A549 (cell line): ENCODE data around the gene SF1. TPM values are rescaled to one million over a fixed set of nuclear protein-coding genes. Genes with fewer than 3 reads are reported as not detected.

ENCODE experiments used
- ATAC-seq, 2 experiments: fragments of 200-7000 bp in 1 of 2; fragments of >200 bp in 1 of 2; cut with Nextera tagmentation in 1 of 2; cut with Tn5 transposase in 1 of 2; 3 replicates each; pipeline versions ENCODE4 v1.8.0 to v1.9.1; 2018 to 2020; ENCODE audit warnings: mild to moderate bottlenecking in 1 of 2, moderate library complexity in 1 of 2
- CTCF ChIA-PET: fragments of 300-600 bp; sonication (Branson Sonifier 250); formaldehyde crosslinking; extraction: SDS; loops from one replicate; lab custom pipeline; 2021; ENCODE audit warnings: antibody characterized with exemption, inconsistent platforms; lab: Yijun Ruan, JAX
- POLR2A ChIA-PET: fragments of 350-600 bp; formaldehyde crosslinking; extraction: SDS; loops from one replicate; lab custom pipeline; 2021; ENCODE audit warnings: antibody characterized with exemption, inconsistent platforms; lab: Yijun Ruan, JAX
- DNase-seq, 2 experiments: peaks; one replicate each; pipeline versions ENCODE4 v3.0.0 to v3.0.0-alpha.2; 2011 to 2016; ENCODE audit warnings: low read depth in 1 of 2, low spot score in 1 of 2
- FAIRE-seq: peaks from 2 replicates; lab custom pipeline; 2011; peaks lifted over from hg19 to GRCh38; lab: Jason Lieb, UNC
- H3K27ac ChIP-seq, 2 experiments: fragments of >200 bp; sonication (Bioruptor Twin); formaldehyde crosslinking; 3 replicates each; pipeline ENCODE4 v1.5.1; 2016 to 2017
- H3K4me1 ChIP-seq: fragments of >200 bp; sonication (Bioruptor Twin); formaldehyde crosslinking; 3 replicates; pipeline ENCODE4 v1.6.1; 2016
- H3K4me2 ChIP-seq: fragments of >200 bp; sonication (Bioruptor Twin); formaldehyde crosslinking; 3 replicates; pipeline ENCODE4 v1.6.1; 2016
- H3K4me3 ChIP-seq: fragments of >200 bp; sonication (Bioruptor Twin); formaldehyde crosslinking; 3 replicates; pipeline ENCODE4 v1.5.1; 2016
- H3K9me3 ChIP-seq: fragments of >200 bp; sonication (Bioruptor Twin); formaldehyde crosslinking; 3 replicates; pipeline ENCODE4 v1.6.1; 2016
- CBX2 ChIP-seq: fragments of 200-600 bp; sonication (generic); IDR thresholded peaks from 2 replicates; pipeline ENCODE4 v1.6.1; 2016; ENCODE audit warnings: low read depth, mild to moderate bottlenecking, borderline replicate concordance
- CBX8 ChIP-seq: fragments of 200-600 bp; sonication (generic); IDR thresholded peaks from 2 replicates; pipeline ENCODE4 v1.6.1; 2016
- CEBPB ChIP-seq, 2 experiments: fragments of >200 bp in 1 of 2; sonication (Bioruptor Twin) in 1 of 2; formaldehyde crosslinking in 1 of 2; IDR thresholded peaks; 2 replicates each; pipeline ENCODE4 v1.6.1; 2012 to 2016
- CHD2 ChIP-seq: fragments of 150-350 bp; IDR thresholded peaks from 2 replicates; pipeline ENCODE4 v1.6.1; 2014; ENCODE audit warnings: low read length; ENCODE audit not compliant: partially characterized antibody
- EP300 ChIP-seq, 2 experiments: fragments of >200 bp; sonication (Bioruptor Twin); formaldehyde crosslinking; IDR thresholded peaks; 2 replicates in 1 of 2; 3 replicates in 1 of 2; pipeline ENCODE4 v1.6.1; 2016 to 2017
- FOSL2 ChIP-seq, 2 experiments: fragments of 450-650 bp in 1 of 2; fragments of >200 bp in 1 of 2; sonication (Bioruptor Twin) in 1 of 2; formaldehyde crosslinking; IDR thresholded peaks; 2 replicates each; pipeline versions ENCODE4 v1.5.0 to v1.6.1; 2016 to 2020; ENCODE audit warnings: mild to moderate bottlenecking in 1 of 2, moderate library complexity in 1 of 2
- HDAC2 ChIP-seq: fragments of 200-600 bp; sonication (generic); IDR thresholded peaks from 2 replicates; pipeline ENCODE4 v1.6.1; 2016
- HEYL ChIP-seq: fragments of 250-450 bp; sonication (Bioruptor Pico); IDR thresholded peaks from 2 replicates; pipeline ENCODE4 v1.8.0; 2021; ENCODE audit warnings: mild to moderate bottlenecking, moderate library complexity
- NFE2L2 ChIP-seq: fragments of 150-350 bp; conservative IDR thresholded peaks from 2 replicates; pipeline ENCODE4 v1.6.1; 2014; ENCODE audit warnings: low read length
- NR3C1 ChIP-seq: fragments of >200 bp; sonication (Bioruptor Twin); formaldehyde crosslinking; IDR thresholded peaks from 3 replicates; pipeline ENCODE4 v1.6.1; 2017
- PHF8 ChIP-seq: fragments of 200-600 bp; sonication (generic); IDR thresholded peaks from 2 replicates; pipeline ENCODE4 v1.6.1; 2016; ENCODE audit warnings: low read depth, mild to moderate bottlenecking, antibody characterized with exemption, moderate library complexity, borderline replicate concordance
- RARB ChIP-seq: fragments of 250-450 bp; sonication (Bioruptor Pico); IDR thresholded peaks from 2 replicates; pipeline ENCODE4 v1.8.0; 2021; ENCODE audit warnings: mild to moderate bottlenecking, moderate library complexity
- RCOR1 ChIP-seq: fragments of 150-350 bp; IDR thresholded peaks from 2 replicates; pipeline ENCODE4 v1.6.1; 2014; ENCODE audit warnings: antibody characterized with exemption, low read length, low read depth
- TFCP2L1 ChIP-seq: fragments of 250-450 bp; sonication (Bioruptor Pico); IDR thresholded peaks from 2 replicates; pipeline ENCODE4 v1.5.0; 2021; ENCODE audit warnings: mild to moderate bottlenecking
- ZFP36 ChIP-seq: fragments of 450-650 bp; IDR thresholded peaks from 2 replicates; pipeline ENCODE4 v1.6.1; 2014; ENCODE audit warnings: borderline replicate concordance; ENCODE audit not compliant: partially characterized antibody
- WGBS: methylation state at CpG from one replicate; pipeline ENCODE4 v1.1.6; 2017; ENCODE audit errors: missing lambda C conversion rate; 5-methylcytosine and 5-hydroxymethylcytosine counted together
- polyA plus RNA-seq, 4 experiments: library from polyadenylated mRNA; depleted of rRNA in 3 of 4; stranded (reverse); fragments of >200 nt; fragmentation: RNase III in 1 of 4; extraction: RNeasy Plus Mini Kit Qiagen cat#74134 plus additional on column Dnase treatment in 1 of 4; gene quantifications; 2 replicates in 3 of 4; 3 replicates in 1 of 4; pipeline ENCODE4 v1.2.3, GENCODE V29; 2011 to 2017
- TF ChIP-seq, protein P1 (sequence below): fragments of 200-600 bp; sonication (generic); IDR thresholded peaks from 2 replicates; pipeline ENCODE4 v1.6.1; 2016; ENCODE audit warnings: antibody characterized with exemption, mild to moderate bottlenecking, moderate library complexity
- TF ChIP-seq, protein P2 (sequence below): fragments of 150-350 bp; IDR thresholded peaks from 2 replicates; pipeline ENCODE4 v1.6.1; 2014; ENCODE audit warnings: low read depth, mild to moderate bottlenecking, low read length
- TF ChIP-seq, protein P3 (sequence below): IDR thresholded peaks from 2 replicates; pipeline ENCODE4 v1.6.1; 2012
- TF ChIP-seq, protein P4 (sequence below): fragments of 250-450 bp; sonication (Bioruptor Pico); IDR thresholded peaks from 2 replicates; pipeline ENCODE4 v1.5.0; 2020; ENCODE audit warnings: low read depth, mild to moderate bottlenecking, moderate library complexity

The SF1 gene
- polyA plus RNA-seq, 2 of the 4 experiments (the other 2 are of a cell fraction) = 104 to 310 TPM

DNA sequence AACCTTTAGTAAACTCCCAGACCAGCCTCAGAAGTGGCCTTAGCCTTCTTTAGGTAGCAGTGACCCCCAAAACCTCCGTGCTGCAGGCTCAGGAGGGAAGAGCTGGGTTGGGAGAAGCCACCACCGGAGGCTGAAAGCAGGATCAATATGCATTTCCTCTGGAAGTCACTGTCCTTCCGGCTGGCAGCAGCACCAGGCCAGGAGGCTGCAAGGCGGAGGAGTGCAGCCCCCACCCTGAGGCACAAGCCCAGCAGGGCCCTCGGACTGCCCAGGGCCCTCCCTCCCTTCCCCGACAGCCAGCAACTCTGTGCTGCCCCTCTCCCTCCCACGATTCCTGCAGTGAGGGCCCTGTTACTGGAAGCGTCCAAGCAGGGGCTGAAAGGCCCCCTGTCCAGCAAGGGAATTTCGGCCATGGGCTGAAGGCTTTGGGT lies 52.1 kb downstream of the SF1 start:
- POLR2A ChIA-PET = no interaction called here
- Histone ChIP-seq H3K4me2 (no peak overlapping the region), H3K27ac (no peak overlapping the region), H3K4me3 (no peak overlapping the region), H3K9me3 (no peaks in the 10 kb centered on the region), H3K4me1 (peaks cover 18% of the 10 kb centered on the region; the same call in 2 of the 3 replicates)
- DNase-seq = no peak
- 29% methylated on average over 4 of the region's 9 CpGs for WGBS
- no peak for FAIRE-seq
- TF ChIP-seq, protein P1, sequence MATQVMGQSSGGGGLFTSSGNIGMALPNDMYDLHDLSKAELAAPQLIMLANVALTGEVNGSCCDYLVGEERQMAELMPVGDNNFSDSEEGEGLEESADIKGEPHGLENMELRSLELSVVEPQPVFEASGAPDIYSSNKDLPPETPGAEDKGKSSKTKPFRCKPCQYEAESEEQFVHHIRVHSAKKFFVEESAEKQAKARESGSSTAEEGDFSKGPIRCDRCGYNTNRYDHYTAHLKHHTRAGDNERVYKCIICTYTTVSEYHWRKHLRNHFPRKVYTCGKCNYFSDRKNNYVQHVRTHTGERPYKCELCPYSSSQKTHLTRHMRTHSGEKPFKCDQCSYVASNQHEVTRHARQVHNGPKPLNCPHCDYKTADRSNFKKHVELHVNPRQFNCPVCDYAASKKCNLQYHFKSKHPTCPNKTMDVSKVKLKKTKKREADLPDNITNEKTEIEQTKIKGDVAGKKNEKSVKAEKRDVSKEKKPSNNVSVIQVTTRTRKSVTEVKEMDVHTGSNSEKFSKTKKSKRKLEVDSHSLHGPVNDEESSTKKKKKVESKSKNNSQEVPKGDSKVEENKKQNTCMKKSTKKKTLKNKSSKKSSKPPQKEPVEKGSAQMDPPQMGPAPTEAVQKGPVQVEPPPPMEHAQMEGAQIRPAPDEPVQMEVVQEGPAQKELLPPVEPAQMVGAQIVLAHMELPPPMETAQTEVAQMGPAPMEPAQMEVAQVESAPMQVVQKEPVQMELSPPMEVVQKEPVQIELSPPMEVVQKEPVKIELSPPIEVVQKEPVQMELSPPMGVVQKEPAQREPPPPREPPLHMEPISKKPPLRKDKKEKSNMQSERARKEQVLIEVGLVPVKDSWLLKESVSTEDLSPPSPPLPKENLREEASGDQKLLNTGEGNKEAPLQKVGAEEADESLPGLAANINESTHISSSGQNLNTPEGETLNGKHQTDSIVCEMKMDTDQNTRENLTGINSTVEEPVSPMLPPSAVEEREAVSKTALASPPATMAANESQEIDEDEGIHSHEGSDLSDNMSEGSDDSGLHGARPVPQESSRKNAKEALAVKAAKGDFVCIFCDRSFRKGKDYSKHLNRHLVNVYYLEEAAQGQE = no peak
- TF ChIP-seq NR3C1 = no peak
- TF ChIP-seq TFCP2L1 (CRISPR knock-in tag) = no peak
- TF ChIP-seq EP300 (IDR thresholded peaks at IDR 0.05) = no peak
- no peak for TF ChIP-seq HDAC2
- TF ChIP-seq, protein P2, sequence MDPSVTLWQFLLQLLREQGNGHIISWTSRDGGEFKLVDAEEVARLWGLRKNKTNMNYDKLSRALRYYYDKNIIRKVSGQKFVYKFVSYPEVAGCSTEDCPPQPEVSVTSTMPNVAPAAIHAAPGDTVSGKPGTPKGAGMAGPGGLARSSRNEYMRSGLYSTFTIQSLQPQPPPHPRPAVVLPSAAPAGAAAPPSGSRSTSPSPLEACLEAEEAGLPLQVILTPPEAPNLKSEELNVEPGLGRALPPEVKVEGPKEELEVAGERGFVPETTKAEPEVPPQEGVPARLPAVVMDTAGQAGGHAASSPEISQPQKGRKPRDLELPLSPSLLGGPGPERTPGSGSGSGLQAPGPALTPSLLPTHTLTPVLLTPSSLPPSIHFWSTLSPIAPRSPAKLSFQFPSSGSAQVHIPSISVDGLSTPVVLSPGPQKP = no peak
- no peak for TF ChIP-seq PHF8
- TF ChIP-seq ZFP36 = no peak
- TF ChIP-seq CBX8 = no peak
- no peak for TF ChIP-seq CBX2
- TF ChIP-seq CEBPB (IDR thresholded peaks at IDR 0.05) = no peak
- CTCF ChIA-PET = interaction anchor here (0.6 to 11.6 kb wide), 6 partner anchors 9 to 371 kb away, joined by 3 to 97 read pairs (median 11); partner anchors contain the start of gene RASGRP2
- no peak for ATAC-seq

DNA sequence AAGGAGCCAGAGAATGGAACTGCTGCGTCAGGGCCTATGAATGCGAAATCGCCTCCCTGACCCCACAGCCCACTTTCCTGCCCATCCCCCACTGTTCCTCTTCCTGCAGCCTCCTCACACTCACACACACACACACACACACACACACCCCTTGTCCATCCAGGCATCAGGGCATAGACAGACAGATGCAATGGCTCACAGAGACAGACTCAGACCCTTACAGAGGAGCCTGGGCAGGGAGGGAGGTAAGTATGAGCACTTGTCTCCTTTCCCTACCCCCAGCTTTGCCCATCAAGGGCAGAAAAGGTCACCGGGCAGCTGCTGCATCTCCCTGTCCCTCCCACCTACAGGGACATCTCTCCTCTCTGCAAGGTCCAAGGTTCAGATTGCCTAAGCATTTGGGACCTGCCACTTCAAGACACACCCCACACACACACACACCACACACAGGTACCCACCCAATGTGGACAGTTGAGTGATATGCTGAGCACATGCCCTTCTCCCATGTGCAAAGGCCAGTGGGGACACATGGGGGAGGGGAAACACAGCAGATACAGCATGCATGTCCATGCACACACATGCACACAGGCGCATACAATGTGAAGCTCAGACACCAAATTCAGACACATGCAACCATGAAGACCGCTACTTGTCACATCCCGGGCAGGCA lies 53.3 kb downstream of the SF1 start:
- ChIA-PET CTCF (interaction anchor here (0.6 to 11.6 kb wide), 4 partner anchors 8 to 96 kb away, joined by 3 to 97 read pairs (median 10); partner anchors contain the start of gene RASGRP2), POLR2A (no interaction called here)
- 79% methylated on average over 7 of the region's 7 CpGs for WGBS
- DNase-seq = no peak
- no peaks in the 10 kb centered on the region for H3K9me3 ChIP-seq
- TF ChIP-seq, protein P3, sequence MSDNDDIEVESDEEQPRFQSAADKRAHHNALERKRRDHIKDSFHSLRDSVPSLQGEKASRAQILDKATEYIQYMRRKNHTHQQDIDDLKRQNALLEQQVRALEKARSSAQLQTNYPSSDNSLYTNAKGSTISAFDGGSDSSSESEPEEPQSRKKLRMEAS = no peak
- TF ChIP-seq RARB (CRISPR knock-in tag) (no peak), CHD2 (no peak), NFE2L2 (no peak), FOSL2 (IDR thresholded peaks at IDR 0.05) (no peak), FOSL2 (CRISPR knock-in tag; IDR thresholded peaks at IDR 0.05) (no peak), RCOR1 (no peak), EP300 (IDR thresholded peaks at IDR 0.05) (no peak), CBX8 (no peak), HEYL (CRISPR knock-in tag) (no peak)
- TF ChIP-seq, protein P4, sequence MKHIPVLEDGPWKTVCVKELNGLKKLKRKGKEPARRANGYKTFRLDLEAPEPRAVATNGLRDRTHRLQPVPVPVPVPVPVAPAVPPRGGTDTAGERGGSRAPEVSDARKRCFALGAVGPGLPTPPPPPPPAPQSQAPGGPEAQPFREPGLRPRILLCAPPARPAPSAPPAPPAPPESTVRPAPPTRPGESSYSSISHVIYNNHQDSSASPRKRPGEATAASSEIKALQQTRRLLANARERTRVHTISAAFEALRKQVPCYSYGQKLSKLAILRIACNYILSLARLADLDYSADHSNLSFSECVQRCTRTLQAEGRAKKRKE (CRISPR knock-in tag) = no peak
- TF ChIP-seq, all 56 proteins: peak for 0
- no peak for ATAC-seq
- Histone ChIP-seq H3K4me2 (peak overlapping the region; percentile 12; the same call in 1 of the 3 replicates), H3K4me1 (peaks cover 18% of the 10 kb centered on the region; the same call in 2 of the 3 replicates), H3K4me3 (no peak overlapping the region), H3K27ac (no peak overlapping the region)
- FAIRE-seq = no peak
